Measurements from ENCODE around the gene AK5.
A peak's percentile ranks its signal among the peaks of the same experiment; 100 is the strongest.

The AK5 gene

DNA sequence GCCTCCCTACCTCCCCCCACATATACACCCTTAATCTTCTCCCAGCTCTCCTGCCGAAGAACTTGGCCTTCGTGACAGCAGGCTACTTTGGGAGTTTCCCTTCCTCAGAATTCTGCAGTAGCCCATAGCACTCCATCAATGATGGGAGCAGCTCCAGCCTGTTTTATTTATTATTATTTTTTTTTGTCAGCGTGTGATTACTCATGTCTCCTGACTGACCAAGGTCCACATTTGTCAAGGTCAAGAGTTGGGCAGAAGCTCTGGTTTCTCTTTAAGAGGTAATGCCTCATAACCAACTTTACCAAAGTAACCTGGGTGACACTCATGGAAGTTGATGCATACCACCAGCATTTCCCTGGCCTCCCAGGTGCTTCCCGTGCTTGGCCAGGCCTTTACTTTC lies 275.2 kb downstream of the AK5 start:
- H3K27ac Mint-ChIP-seq = peak overlapping the region; percentile 15
- H3K4me3 Mint-ChIP-seq = no peak overlapping the region
- peaks cover 15% of the 10 kb centered on the region for H3K4me1 Mint-ChIP-seq
- H3K27me3 Mint-ChIP-seq = no peaks in the 10 kb centered on the region
- peaks cover 35% of the 10 kb centered on the region for H3K36me3 Mint-ChIP-seq
- peaks cover 4% of the 10 kb centered on the region for H3K9me3 Mint-ChIP-seq

GRCh38 chr1:77558591-77559164 lies 276.9 kb downstream of the AK5 start:
- H3K36me3 Mint-ChIP-seq = peaks cover 31% of the 10 kb centered on the region
- H3K4me3 Mint-ChIP-seq = no peak overlapping the region

DNA sequence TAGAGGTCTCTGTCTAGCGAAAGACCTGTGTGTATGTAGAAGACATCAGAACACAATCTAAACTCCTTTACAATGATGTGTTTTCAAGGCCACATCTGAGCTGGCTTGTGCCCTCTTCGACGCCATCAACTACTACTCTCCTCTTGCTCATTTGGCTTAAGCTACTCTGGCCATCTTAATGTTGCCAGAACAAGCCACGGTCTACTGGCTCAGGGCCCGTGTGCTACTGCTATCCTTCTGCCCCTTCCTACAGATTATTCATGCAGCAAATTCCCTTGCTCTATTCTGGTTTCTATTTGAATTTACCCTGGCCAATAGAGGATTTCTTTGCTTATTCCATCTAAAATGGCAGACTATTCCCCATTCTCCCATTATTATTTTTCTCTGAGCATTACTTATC lies 278.9 kb downstream of the AK5 start:
- Mint-ChIP-seq H3K27ac (peak overlapping the region; percentile 96), H3K36me3 (peaks cover 33% of the 10 kb centered on the region), H3K4me3 (no peak overlapping the region), H3K9me3 (peaks cover 4% of the 10 kb centered on the region), H3K4me1 (peaks cover 11% of the 10 kb centered on the region), H3K27me3 (no peaks in the 10 kb centered on the region)

More at GRCh38 chr1:77558591-77559164, 276.9 kb downstream of the AK5 start:
- Mint-ChIP-seq H3K27me3 (no peaks in the 10 kb centered on the region), H3K9me3 (peaks cover 4% of the 10 kb centered on the region), H3K4me1 (peaks cover 15% of the 10 kb centered on the region), H3K27ac (peak overlapping the region; percentile 63)

DNA sequence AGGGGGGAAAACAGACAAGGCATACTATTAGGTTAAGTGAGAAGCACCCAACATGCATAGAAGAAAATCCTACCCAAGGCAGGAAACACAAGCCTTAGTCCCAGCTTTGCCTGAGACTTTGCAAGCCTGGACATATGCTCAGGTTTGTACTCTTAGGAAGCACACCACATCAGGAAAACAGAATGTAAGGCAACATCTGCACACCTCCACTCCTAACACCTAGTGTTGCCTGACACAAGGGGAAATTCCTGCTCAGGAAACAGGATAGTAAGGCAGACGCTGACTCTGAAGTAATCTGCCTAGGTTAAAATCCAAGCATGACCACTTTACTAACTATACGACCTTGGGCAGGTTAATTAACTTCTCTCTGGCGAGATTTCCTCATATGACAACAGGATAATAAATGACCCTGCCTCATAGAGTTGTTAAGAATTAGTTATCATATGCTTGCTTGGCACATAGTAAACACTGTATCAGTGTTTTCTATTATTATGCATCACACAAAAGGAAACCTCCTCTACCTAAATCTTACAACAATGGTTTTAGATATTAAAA lies 280.9 kb downstream of the AK5 start:
- Mint-ChIP-seq H3K4me3 (no peak overlapping the region), H3K27ac (peak overlapping the region; percentile 41), H3K36me3 (peaks cover 34% of the 10 kb centered on the region), H3K4me1 (peaks cover 3% of the 10 kb centered on the region), H3K9me3 (peaks cover 4% of the 10 kb centered on the region), H3K27me3 (no peaks in the 10 kb centered on the region)

- Mint-ChIP-seq H3K36me3 (peaks cover 35% of the 10 kb centered on the region), H3K4me3 (no peak overlapping the region), H3K27ac (peak overlapping the region; percentile 37), H3K27me3 (no peaks in the 10 kb centered on the region), H3K9me3 (no peaks in the 10 kb centered on the region), H3K4me1 (peaks cover 3% of the 10 kb centered on the region)
Measured at GRCh38 chr1:77565321-77565720, 283.5 kb downstream of the AK5 start.

DNA sequence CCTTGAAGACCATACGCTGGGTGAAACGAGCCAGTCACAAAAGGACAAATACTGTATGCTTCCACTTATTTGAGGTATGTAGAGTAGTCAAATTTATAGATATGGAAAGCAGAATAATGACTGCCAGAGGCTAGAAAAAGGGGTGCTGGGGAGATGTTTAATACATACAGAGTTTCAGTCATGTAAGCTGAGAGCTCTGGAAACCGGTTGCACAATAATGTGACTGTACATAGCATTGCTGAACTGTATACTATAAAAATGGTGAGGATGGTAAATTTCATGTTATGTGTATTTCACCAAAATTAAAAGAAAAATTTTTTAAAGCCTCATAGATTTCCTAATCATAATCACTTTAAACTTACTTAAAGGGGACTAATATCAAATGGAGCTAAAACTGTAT lies 289.8 kb downstream of the AK5 start:
- H3K36me3 Mint-ChIP-seq = peaks cover 25% of the 10 kb centered on the region
- peak overlapping the region; percentile 46 for H3K27ac Mint-ChIP-seq
- no peaks in the 10 kb centered on the region for H3K27me3 Mint-ChIP-seq
- H3K4me1 Mint-ChIP-seq = no peaks in the 10 kb centered on the region
- no peaks in the 10 kb centered on the region for H3K9me3 Mint-ChIP-seq
- H3K4me3 Mint-ChIP-seq = no peak overlapping the region

DNA sequence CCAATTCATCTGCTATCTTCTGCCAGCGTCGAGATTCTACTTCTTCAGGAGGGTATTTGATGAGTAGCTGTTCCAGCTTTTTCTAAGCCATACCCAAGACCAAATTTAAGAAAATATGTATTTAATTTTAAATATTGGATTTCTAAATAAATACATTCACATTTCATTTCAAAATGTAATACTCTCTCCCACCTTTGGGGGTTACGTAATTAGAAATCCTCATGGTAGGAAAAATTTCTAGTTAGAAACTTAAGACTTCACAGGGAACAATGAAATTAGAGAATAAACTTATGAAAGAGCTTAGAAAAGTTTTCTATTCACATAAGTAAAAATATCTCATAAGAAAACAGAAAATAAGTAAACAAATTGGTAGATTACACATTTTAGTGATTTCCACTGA lies 297.7 kb downstream of the AK5 start:
- Mint-ChIP-seq H3K4me3 (no peak overlapping the region), H3K9me3 (no peaks in the 10 kb centered on the region), H3K36me3 (peaks cover 21% of the 10 kb centered on the region), H3K27me3 (no peaks in the 10 kb centered on the region), H3K27ac (no peak overlapping the region), H3K4me1 (no peaks in the 10 kb centered on the region)

- H3K27me3 Mint-ChIP-seq = no peaks in the 10 kb centered on the region
- H3K4me1 Mint-ChIP-seq = peaks cover 26% of the 10 kb centered on the region
- no peaks in the 10 kb centered on the region for H3K9me3 Mint-ChIP-seq
- no peak overlapping the region for H3K27ac Mint-ChIP-seq
- peaks cover 26% of the 10 kb centered on the region for H3K36me3 Mint-ChIP-seq
- no peak overlapping the region for H3K4me3 Mint-ChIP-seq
Measured at GRCh38 chr1:77582905-77583304, 301.1 kb downstream of the AK5 start.

- Mint-ChIP-seq H3K36me3 (peaks cover 28% of the 10 kb centered on the region), H3K27me3 (no peaks in the 10 kb centered on the region), H3K27ac (no peak overlapping the region), H3K9me3 (no peaks in the 10 kb centered on the region), H3K4me3 (no peak overlapping the region), H3K4me1 (peaks cover 31% of the 10 kb centered on the region)
Measured at GRCh38 chr1:77583483-77583882, 301.7 kb downstream of the AK5 start.

DNA sequence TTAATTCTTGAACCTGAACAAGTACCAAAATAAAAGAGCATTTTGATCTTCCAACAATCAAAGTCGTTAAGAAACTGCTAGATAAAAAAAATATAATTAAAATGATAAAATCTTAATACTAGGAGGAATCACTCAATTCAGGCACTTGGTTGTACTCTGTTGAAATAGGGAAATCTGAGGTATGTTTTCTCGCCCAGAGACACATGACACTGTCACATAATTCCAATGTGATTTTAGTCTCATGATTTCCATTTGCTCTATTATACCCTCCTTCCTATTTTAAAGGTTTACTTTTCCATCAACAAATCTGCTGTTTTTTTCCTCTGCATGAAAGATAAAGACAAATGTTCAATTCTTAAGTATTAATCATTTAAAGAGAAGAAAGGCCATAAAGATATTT lies 303.1 kb downstream of the AK5 start:
- H3K4me3 Mint-ChIP-seq = no peak overlapping the region
- no peak overlapping the region for H3K27ac Mint-ChIP-seq
- no peaks in the 10 kb centered on the region for H3K9me3 Mint-ChIP-seq
- peaks cover 23% of the 10 kb centered on the region for H3K36me3 Mint-ChIP-seq
- peaks cover 31% of the 10 kb centered on the region for H3K4me1 Mint-ChIP-seq
- no peaks in the 10 kb centered on the region for H3K27me3 Mint-ChIP-seq

DNA sequence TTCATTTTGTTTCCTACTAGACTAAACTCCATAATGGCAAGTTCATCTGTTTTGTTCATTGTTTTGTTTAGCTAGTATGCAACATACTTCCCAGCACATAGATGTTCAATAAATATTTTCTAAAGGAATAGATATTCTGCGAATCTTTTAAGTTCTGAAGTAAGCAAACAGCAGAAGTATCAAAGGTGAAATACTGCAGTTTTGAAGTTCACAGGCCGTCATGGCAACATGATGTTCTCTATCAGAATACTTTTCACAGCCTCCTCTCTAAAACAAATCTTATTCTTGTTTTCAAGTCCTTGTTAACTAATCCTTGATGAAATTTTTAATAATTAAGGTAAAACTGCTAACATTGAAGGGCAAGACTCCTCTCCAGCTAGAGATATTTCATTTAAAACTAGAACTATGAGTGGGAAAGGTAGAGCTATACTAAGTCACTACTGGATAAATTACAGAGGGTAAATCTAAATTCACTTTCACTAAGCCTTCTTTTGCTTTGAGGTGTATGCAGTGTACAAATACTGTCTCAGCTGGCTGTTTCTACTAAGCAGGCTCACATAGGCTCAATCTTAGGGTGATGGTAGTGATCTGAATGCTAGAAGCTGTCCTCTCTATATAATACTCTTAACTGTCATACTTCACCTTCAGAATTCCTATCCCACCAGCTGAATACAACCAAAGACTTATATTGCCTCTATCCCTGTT lies 303.9 kb downstream of the AK5 start:
- Mint-ChIP-seq H3K9me3 (no peaks in the 10 kb centered on the region), H3K27me3 (no peaks in the 10 kb centered on the region), H3K27ac (peak overlapping the region; percentile 33), H3K36me3 (peaks cover 19% of the 10 kb centered on the region), H3K4me1 (peaks cover 34% of the 10 kb centered on the region), H3K4me3 (no peak overlapping the region)

DNA sequence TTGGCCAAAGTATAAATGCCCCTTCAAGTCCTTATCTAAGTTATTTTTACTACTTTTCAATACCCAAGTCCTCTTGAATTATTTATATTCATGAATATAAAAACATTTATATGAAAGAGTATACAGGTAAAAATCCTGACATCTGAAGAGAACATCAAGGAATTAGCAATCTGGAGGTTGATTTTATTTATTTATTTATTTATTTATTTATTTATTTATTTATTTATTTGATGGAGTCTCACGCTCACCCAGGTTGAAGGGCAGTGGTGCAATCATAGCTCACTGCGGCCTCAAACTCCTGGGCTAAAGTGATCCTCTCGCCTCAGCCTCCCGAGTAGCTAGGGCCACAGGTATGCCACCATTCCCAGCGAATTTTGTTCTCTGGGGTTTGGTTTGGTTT lies 307.4 kb downstream of the AK5 start:
- Mint-ChIP-seq H3K4me3 (no peak overlapping the region), H3K27ac (no peak overlapping the region), H3K4me1 (peaks cover 56% of the 10 kb centered on the region), H3K9me3 (no peaks in the 10 kb centered on the region), H3K27me3 (no peaks in the 10 kb centered on the region), H3K36me3 (peaks cover 15% of the 10 kb centered on the region)

DNA sequence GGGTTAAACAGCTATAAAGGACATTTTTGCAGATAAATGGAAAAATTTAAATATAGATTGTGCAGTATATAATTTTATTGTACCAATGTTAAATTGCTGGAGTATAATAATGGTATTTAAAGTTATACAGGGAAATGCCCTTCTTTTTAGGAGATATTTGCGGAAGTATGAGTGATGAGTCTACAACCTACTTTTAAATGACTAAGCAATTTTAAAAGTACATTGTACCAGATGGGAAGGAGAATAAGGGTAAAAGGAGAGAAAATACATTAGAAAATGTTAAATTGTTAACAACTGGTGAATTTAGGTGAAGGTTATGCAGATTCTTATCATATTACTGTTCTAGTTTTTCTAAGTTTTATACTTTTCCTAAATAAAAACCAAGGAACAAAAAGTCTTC lies 308.8 kb downstream of the AK5 start:
- H3K4me3 Mint-ChIP-seq = no peak overlapping the region
- H3K36me3 Mint-ChIP-seq = peaks cover 20% of the 10 kb centered on the region
- H3K27me3 Mint-ChIP-seq = no peaks in the 10 kb centered on the region
- H3K27ac Mint-ChIP-seq = peak overlapping the region; percentile 89
- peaks cover 63% of the 10 kb centered on the region for H3K4me1 Mint-ChIP-seq
- no peaks in the 10 kb centered on the region for H3K9me3 Mint-ChIP-seq

DNA sequence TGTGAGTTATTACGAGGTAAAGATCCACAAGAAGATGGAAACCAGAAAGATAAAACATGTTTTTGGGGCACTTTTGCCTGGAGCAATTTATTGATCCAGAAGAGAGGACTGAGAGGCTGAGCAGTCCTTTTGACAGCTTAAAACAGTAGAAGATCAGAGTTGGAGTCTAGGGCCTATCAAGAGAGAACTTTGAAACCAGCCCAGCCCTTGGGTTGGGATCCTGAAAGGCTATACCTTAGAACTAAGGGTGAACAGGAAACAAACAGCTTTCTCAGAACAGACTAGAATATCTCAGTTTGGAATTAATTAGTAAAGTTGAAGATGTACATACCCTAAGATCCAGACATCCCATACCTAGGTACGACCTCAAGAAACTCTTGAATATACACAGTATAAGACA lies 311.1 kb downstream of the AK5 start:
- H3K4me3 Mint-ChIP-seq = no peak overlapping the region
- no peaks in the 10 kb centered on the region for H3K27me3 Mint-ChIP-seq
- no peak overlapping the region for H3K27ac Mint-ChIP-seq
- H3K36me3 Mint-ChIP-seq = peaks cover 27% of the 10 kb centered on the region
- no peaks in the 10 kb centered on the region for H3K9me3 Mint-ChIP-seq
- peaks cover 64% of the 10 kb centered on the region for H3K4me1 Mint-ChIP-seq

DNA sequence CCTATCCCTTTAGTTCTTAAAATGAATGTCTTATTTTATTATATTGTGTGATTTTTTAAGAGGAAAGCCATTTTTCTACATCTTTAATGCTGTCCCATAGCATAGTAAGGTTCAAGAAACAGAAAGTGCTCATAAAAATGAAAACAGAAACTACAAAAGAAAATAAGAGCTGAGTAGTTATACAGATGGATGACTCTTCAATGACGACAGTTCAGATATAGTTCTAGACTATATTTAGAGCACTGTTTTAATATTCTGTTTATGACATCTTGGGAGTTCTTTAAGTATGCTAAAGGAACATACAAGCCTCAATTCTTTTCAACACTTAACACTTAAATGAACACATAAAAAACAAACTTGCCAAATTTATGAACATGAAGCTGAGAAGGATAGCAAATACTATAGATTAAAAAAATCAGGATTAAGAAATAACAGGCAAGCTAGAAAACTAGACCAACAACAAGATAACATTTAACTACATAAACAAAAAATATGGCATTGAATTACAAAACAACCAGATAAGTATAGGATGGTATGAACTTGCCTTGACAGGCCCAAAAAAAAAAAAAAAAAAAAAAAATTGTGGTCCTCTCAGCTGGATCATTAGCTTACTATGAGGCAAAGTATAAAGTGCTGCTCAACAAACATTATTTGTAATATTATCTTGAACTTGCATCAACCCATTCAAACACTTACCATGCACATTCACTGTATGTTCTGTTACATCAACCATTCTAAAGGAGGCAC lies 312.7 kb downstream of the AK5 start:
- Mint-ChIP-seq H3K9me3 (no peaks in the 10 kb centered on the region), H3K27ac (no peak overlapping the region), H3K4me3 (no peak overlapping the region), H3K36me3 (peaks cover 25% of the 10 kb centered on the region), H3K4me1 (peaks cover 59% of the 10 kb centered on the region), H3K27me3 (no peaks in the 10 kb centered on the region)

DNA sequence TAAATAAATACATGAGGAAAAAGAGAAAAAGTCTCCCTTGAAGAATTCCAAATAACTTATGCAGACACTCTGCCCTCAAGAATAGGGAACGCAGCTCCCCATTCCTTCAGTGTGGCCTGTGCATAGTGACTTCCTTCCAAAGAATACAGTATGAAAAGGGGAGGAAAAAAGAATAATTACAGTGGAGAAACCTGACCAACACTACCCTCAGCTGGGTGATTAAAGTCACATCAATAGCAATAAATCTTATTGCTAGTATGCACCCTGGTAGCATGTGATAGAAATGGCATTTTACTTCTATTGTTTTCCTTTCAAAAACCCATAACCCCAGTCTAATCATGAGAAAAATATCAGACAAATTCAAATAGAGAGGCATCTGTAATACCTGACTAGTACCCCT lies 315.5 kb downstream of the AK5 start:
- H3K4me1 Mint-ChIP-seq = peaks cover 58% of the 10 kb centered on the region
- H3K9me3 Mint-ChIP-seq = no peaks in the 10 kb centered on the region
- H3K4me3 Mint-ChIP-seq = no peak overlapping the region
- H3K36me3 Mint-ChIP-seq = peaks cover 26% of the 10 kb centered on the region
- no peaks in the 10 kb centered on the region for H3K27me3 Mint-ChIP-seq
- H3K27ac Mint-ChIP-seq = no peak overlapping the region

Data from activated naive CD4-positive, alpha-beta T cell treated with anti-CD3 and anti-CD28 coated beads, Interleukin-2, amount 50 U/mL, for 24 hours (primary cell).